Fibroblast of pulmonary artery (primary cell): Measurements from ENCODE around the gene HNF1A.

ENCODE experiments used
- DNase-seq: peaks from one replicate; pipeline ENCODE4 v3.0.0-alpha.2; 2010; ENCODE audit warnings: low read depth
- H3K4me3 ChIP-seq: replicated peaks from 2 replicates; pipeline ENCODE4 v1.5.1; 2011; ENCODE audit warnings: low read depth, mild to moderate bottlenecking, control low read depth, low read length, moderate library complexity
- CTCF ChIP-seq: IDR thresholded peaks from 2 replicates; pipeline ENCODE4 v1.5.1; 2011; ENCODE audit warnings: mild to moderate bottlenecking, control low read depth, low read length, inconsistent platforms; ENCODE audit errors: missing control alignments

The HNF1A gene

GRCh38 chr12:120989687-120990086 lies 11.3 kb downstream of the HNF1A start:
- no peak overlapping the region for H3K4me3 ChIP-seq
- no peak for TF ChIP-seq CTCF
- DNase-seq, result no peak

- TF ChIP-seq CTCF, result no peak
- no peak overlapping the region for H3K4me3 ChIP-seq
- no peak for DNase-seq
These were observed 12.2 kb downstream of the HNF1A start for GRCh38 chr12:120990487-120991055.

GRCh38 chr12:120991965-120992364 lies 13.6 kb downstream of the HNF1A start:
- TF ChIP-seq CTCF, result no peak
- H3K4me3 ChIP-seq, result no peak overlapping the region
- no peak for DNase-seq

GRCh38 chr12:120992989-120993388 lies 14.6 kb downstream of the HNF1A start:
- DNase-seq, result no peak
- H3K4me3 ChIP-seq, result no peak overlapping the region
- no peak for TF ChIP-seq CTCF

GRCh38 chr12:120993496-120993895 lies 15.2 kb downstream of the HNF1A start:
- no peak for TF ChIP-seq CTCF
- no peak for DNase-seq
- H3K4me3 ChIP-seq, result no peak overlapping the region

GRCh38 chr12:120994059-120994458 lies 15.7 kb downstream of the HNF1A start:
- TF ChIP-seq CTCF, result no peak
- no peak overlapping the region for H3K4me3 ChIP-seq
- DNase-seq, result no peak

- no peak overlapping the region for H3K4me3 ChIP-seq
- no peak for TF ChIP-seq CTCF
- no peak for DNase-seq
These were observed 16.4 kb downstream of the HNF1A start for GRCh38 chr12:120994589-120995337.
